H1 (cell line): Measurements from ENCODE around the gene MACROD1. TPM values are rescaled to one million over a fixed set of nuclear protein-coding genes. Genes with fewer than 3 reads are reported as not detected.
A peak's percentile ranks its signal among the peaks of the same experiment; 100 is the strongest.

Experiments
- CTCF ChIA-PET: fragments of 300-600 bp; sonication (Branson Sonifier 250); formaldehyde crosslinking; loops from one replicate; lab custom pipeline; 2021; ENCODE audit not compliant: partially characterized antibody; lab: Charles Lee
- POLR2A ChIA-PET: fragments of 300-600 bp; sonication (Branson Sonifier 250); formaldehyde crosslinking; loops from one replicate; lab custom pipeline; 2021; ENCODE audit warnings: inconsistent platforms; ENCODE audit not compliant: partially characterized antibody; lab: Charles Lee
- DNase-seq, 2 experiments: peaks; one replicate each; pipeline versions ENCODE4 v3.0.0 to v3.0.0-alpha.2; 2010 to 2022; ENCODE audit warnings: low spot score in 2 of 2, low read depth in 1 of 2, mixed read lengths in 1 of 2
- FAIRE-seq: peaks from 2 replicates; lab custom pipeline; 2011; peaks lifted over from hg19 to GRCh38; lab: Jason Lieb, UNC
- H2AFZ ChIP-seq: 2 replicates; pipeline ENCODE4 v1.8.1; 2012; ENCODE audit warnings: low read length, inconsistent platforms
- H2AK5ac ChIP-seq: 2 replicates; pipeline ENCODE4 v1.6.1; 2013; ENCODE audit warnings: low read depth, low read length
- H2BK120ac ChIP-seq: replicated peaks from 2 replicates; pipeline ENCODE3; 2013; ENCODE audit warnings: low read depth, low read length, inconsistent platforms
- H2BK12ac ChIP-seq: 2 replicates; pipeline ENCODE4 v1.6.1; 2013; ENCODE audit warnings: low read depth, low read length
- H2BK15ac ChIP-seq: 2 replicates; pipeline ENCODE4 v1.6.1; 2013; ENCODE audit warnings: low read length
- H2BK20ac ChIP-seq: 2 replicates; pipeline ENCODE4 v1.6.1; 2013; ENCODE audit warnings: low read length
- H2BK5ac ChIP-seq: 2 replicates; pipeline ENCODE4 v1.6.1; 2013; ENCODE audit warnings: low read depth, low read length
- H3K14ac ChIP-seq: 2 replicates; pipeline ENCODE4 v1.6.1; 2013; ENCODE audit warnings: inconsistent platforms; ENCODE audit not compliant: insufficient read length
- H3K18ac ChIP-seq: 2 replicates; pipeline ENCODE4 v1.6.1; 2013; ENCODE audit warnings: low read length; ENCODE audit errors: extremely low read depth
- H3K23ac ChIP-seq: 2 replicates; pipeline ENCODE4 v1.6.1; 2013; ENCODE audit warnings: inconsistent platforms; ENCODE audit not compliant: insufficient read length
- H3K23me2 ChIP-seq: 2 replicates; pipeline ENCODE4 v1.6.1; 2013; ENCODE audit warnings: low read depth, low read length
- H3K27ac ChIP-seq: 2 replicates; pipeline ENCODE4 v1.6.1; 2011; ENCODE audit warnings: low read depth, low read length, inconsistent platforms
- H3K27me3 ChIP-seq, 4 experiments: replicated peaks in 1 of 4; 1 replicate in 1 of 4; 2 replicates in 3 of 4; pipeline versions ENCODE4 v1.6.1 to v1.8.1; 2011 to 2013; ENCODE audit warnings: low read length in 3 of 4, mild to moderate bottlenecking in 3 of 4, inconsistent platforms in 2 of 4, mixed read lengths in 2 of 4, moderate library complexity in 1 of 4; ENCODE audit not compliant: control insufficient read depth in 3 of 4, insufficient read depth in 3 of 4; ENCODE audit errors: extremely low read depth in 1 of 4
- H3K36me3 ChIP-seq, 4 experiments: 2 replicates each; pipeline versions ENCODE4 v1.6.1 to v1.8.1; 2011 to 2013; ENCODE audit warnings: mild to moderate bottlenecking in 4 of 4, low read length in 3 of 4, moderate library complexity in 2 of 4, control low read depth in 1 of 4, inconsistent platforms in 1 of 4; ENCODE audit not compliant: insufficient read depth in 4 of 4, control insufficient read depth in 2 of 4
- H3K4ac ChIP-seq: replicated peaks from 2 replicates; pipeline ENCODE3; 2013; ENCODE audit warnings: low read length, low read depth, mixed read lengths, inconsistent platforms; ENCODE audit not compliant: insufficient read length
- H3K4me1 ChIP-seq, 4 experiments: replicated peaks in 1 of 4; 1 replicate in 1 of 4; 2 replicates in 3 of 4; pipeline versions ENCODE4 v1.6.1 to v1.8.1; 2011 to 2013; ENCODE audit warnings: low read length in 3 of 4, inconsistent platforms in 2 of 4, mixed read lengths in 1 of 4; ENCODE audit not compliant: insufficient read depth in 4 of 4, control insufficient read depth in 3 of 4
- H3K4me2 ChIP-seq, 2 experiments: 2 replicates each; pipeline versions ENCODE4 v1.6.1 to v1.8.1; 2011 to 2013; ENCODE audit warnings: low read depth in 2 of 2, low read length in 2 of 2, control low read depth in 1 of 2, inconsistent platforms in 1 of 2, mild to moderate bottlenecking in 1 of 2; ENCODE audit not compliant: insufficient read depth in 1 of 2
- H3K4me3 ChIP-seq, 4 experiments: fragments of 200-600, 300-600 bp in 1 of 4; sonication (generic), shearing (Covaris generic), sonication (Bioruptor Twin) in 1 of 4; 2 replicates each; pipeline versions ENCODE4 v1.5.1 to v1.8.1; 2011 to 2016; ENCODE audit warnings: low read length in 4 of 4, low read depth in 3 of 4, control low read depth in 2 of 4, inconsistent platforms in 2 of 4, mild to moderate bottlenecking in 2 of 4, mixed read lengths in 1 of 4, moderate library complexity in 1 of 4; ENCODE audit not compliant: insufficient read depth in 2 of 4; ENCODE audit errors: extremely low read depth in 1 of 4
- H3K56ac ChIP-seq: replicated peaks from 2 replicates; pipeline ENCODE3; 2013; ENCODE audit warnings: low read depth, mild to moderate bottlenecking, mixed read lengths, low read length, inconsistent platforms; ENCODE audit not compliant: insufficient read length
- H3K79me1 ChIP-seq: 2 replicates; pipeline ENCODE4 v1.6.1; 2013; ENCODE audit warnings: low read depth, low read length, control low read depth
- H3K79me2 ChIP-seq, 2 experiments: 2 replicates each; pipeline versions ENCODE4 v1.6.1 to v1.8.1; 2012 to 2013; ENCODE audit warnings: low read length in 2 of 2, mild to moderate bottlenecking in 2 of 2, inconsistent platforms in 1 of 2; ENCODE audit not compliant: insufficient read depth in 2 of 2, control insufficient read depth in 1 of 2
- H3K9ac ChIP-seq, 4 experiments: replicated peaks in 1 of 4; 1 replicate in 1 of 4; 2 replicates in 3 of 4; pipeline versions ENCODE4 v1.6.1 to v1.8.1; 2011 to 2013; ENCODE audit warnings: low read depth in 3 of 4, low read length in 3 of 4, control low read depth in 2 of 4, mild to moderate bottlenecking in 2 of 4, moderate library complexity in 2 of 4, inconsistent platforms in 1 of 4; ENCODE audit errors: extremely low read depth in 1 of 4
- H3K9me3 ChIP-seq, 2 experiments: 2 replicates each; pipeline versions ENCODE4 v1.6.1 to v1.8.1; 2012 to 2013; ENCODE audit warnings: mild to moderate bottlenecking in 2 of 2, moderate library complexity in 2 of 2, control low read depth in 1 of 2, inconsistent platforms in 1 of 2, low read depth in 1 of 2, low read length in 1 of 2, mixed read lengths in 1 of 2; ENCODE audit not compliant: insufficient read depth in 2 of 2
- H4K20me1 ChIP-seq, 2 experiments: replicated peaks in 1 of 2; 2 replicates each; pipeline versions ENCODE3 to v1.8.1; 2011 to 2013; ENCODE audit warnings: inconsistent platforms in 2 of 2, low read length in 2 of 2, mild to moderate bottlenecking in 1 of 2; ENCODE audit not compliant: insufficient read depth in 2 of 2, control insufficient read depth in 1 of 2
- H4K5ac ChIP-seq: 2 replicates; pipeline ENCODE4 v1.6.1; 2013; ENCODE audit warnings: low read length, low read depth, mixed read lengths, inconsistent platforms; ENCODE audit not compliant: insufficient read length
- H4K8ac ChIP-seq: 2 replicates; pipeline ENCODE4 v1.8.0; 2013; ENCODE audit warnings: mild to moderate bottlenecking, moderate library complexity, low read length, inconsistent platforms; ENCODE audit not compliant: insufficient read depth; ENCODE audit errors: extremely low read depth
- H4K91ac ChIP-seq: replicated peaks from 2 replicates; pipeline ENCODE3; 2013; ENCODE audit warnings: low read length, mixed read lengths, inconsistent platforms; ENCODE audit not compliant: insufficient read length
- CBX5 ChIP-seq: fragments of 300-800, 300-1000 bp; sonication (generic); IDR thresholded peaks from 2 replicates; pipeline ENCODE4 v1.7.1; 2016; ENCODE audit warnings: antibody characterized with exemption, low read length, low read depth
- CBX8 ChIP-seq: fragments of 300-800, 300-1000 bp; sonication (generic); IDR thresholded peaks from 2 replicates; pipeline ENCODE4 v1.7.1; 2016; ENCODE audit warnings: low read depth, low read length, borderline replicate concordance
- CREB1 ChIP-seq: IDR thresholded peaks from 2 replicates; pipeline ENCODE4 v1.6.1; 2012; ENCODE audit warnings: inconsistent platforms
- FOSL1 ChIP-seq: IDR thresholded peaks from 2 replicates; pipeline ENCODE4 v1.6.1; 2011; ENCODE audit warnings: mild to moderate bottlenecking, low read depth, low read length, moderate library complexity; ENCODE audit not compliant: insufficient read depth
- MAFK ChIP-seq: IDR thresholded peaks from 2 replicates; pipeline ENCODE4 v1.6.1; 2012; ENCODE audit warnings: low read depth, mild to moderate bottlenecking, improper control_type of control experiment, low read length
- RNF2 ChIP-seq: fragments of 200-900, 300-1000 bp; sonication (generic); IDR thresholded peaks from 2 replicates; pipeline ENCODE4 v1.7.1; 2016; ENCODE audit warnings: borderline replicate concordance, low read depth, mild to moderate bottlenecking, antibody characterized with exemption, low read length; ENCODE audit not compliant: poor library complexity, severe bottlenecking; ENCODE audit errors: missing control alignments
- WGBS, 2 experiments: shearing (Covaris generic) in 1 of 2; methylation state at CpG; one replicate each; pipeline versions ENCODE4 v1.1.6 to v1.1.7; 2013 to 2015; ENCODE audit warnings: low lambda C conversion rate in 2 of 2, mixed read lengths in 2 of 2, inconsistent platforms in 1 of 2, low coverage in 1 of 2, missing lambda C conversion rate in 1 of 2; ENCODE audit not compliant: insufficient replicate concordance in 2 of 2, insufficient coverage in 1 of 2, insufficient read length in 1 of 2; ENCODE audit errors: extremely low coverage in 1 of 2, missing lambda C conversion rate in 1 of 2; 5-methylcytosine and 5-hydroxymethylcytosine counted together
- polyA plus RNA-seq, 7 experiments: library from polyadenylated mRNA; depleted of rRNA in 3 of 7; stranded (reverse) in 5 of 7; unstranded in 2 of 7; fragments of >200 nt in 5 of 7; fragments of 200-250 nt in 2 of 7; gene quantifications; 1 replicate in 5 of 7; 2 replicates in 1 of 7; 4 replicates in 1 of 7; pipeline versions ENCODE4 v1.2.1 to v1.2.3, GENCODE V29; 2011 to 2013; ENCODE audit warnings: missing spikeins in 2 of 7, mixed read lengths in 2 of 7
- total RNA-seq: library from RNA; stranded (reverse); fragmentation: NEBNext Ultra II Directional; extraction: Animal tissue kit (Norgen Biotek cat#: 25700); gene quantifications from 2 replicates; pipeline ENCODE4 v1.2.1, GENCODE V29; 2021
- TF ChIP-seq, protein P1 (sequence below): IDR thresholded peaks from 2 replicates; pipeline ENCODE4 v1.6.1; 2011; ENCODE audit warnings: low read depth, mild to moderate bottlenecking, low read length; ENCODE audit not compliant: insufficient read depth

The MACROD1 gene
- total and polyA plus RNA-seq, 2 of the 8 experiments (the other 6 are each of a cell fraction or from before 2014, with no cell fraction given) = 19.5 to 34.1 TPM

DNA sequence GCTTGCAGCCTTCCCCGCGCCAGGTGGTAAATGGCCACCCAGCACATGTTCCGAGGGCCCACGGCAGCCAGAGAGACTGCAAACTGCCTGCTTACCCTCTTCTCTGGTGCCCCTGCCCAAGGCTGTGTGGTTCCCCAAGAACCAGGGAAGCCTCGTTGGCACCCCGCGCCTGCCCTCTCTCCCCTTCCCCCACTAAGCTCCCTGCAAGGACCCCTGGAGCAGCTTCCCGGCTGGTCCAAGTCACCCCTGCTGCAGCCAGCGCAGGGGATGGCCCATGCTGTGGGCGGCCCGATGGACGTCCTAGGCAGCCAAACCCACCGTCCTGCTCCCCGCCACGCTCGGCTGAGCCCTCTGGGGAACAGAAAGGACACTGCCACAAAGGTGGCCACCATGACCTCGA, 30.2 kb downstream of the MACROD1 start:
- FAIRE-seq = no peak

More for the DNA sequence above, 30.2 kb downstream of the MACROD1 start:
- 93% methylated on average over 16 of the region's 17 CpGs; no CpG with 5 or more reads in 1 of the 2 experiments for WGBS, 2 experiments
- no peak overlapping the region for H3K4me2 ChIP-seq
- H3K36me3 ChIP-seq = no peaks in the 10 kb centered on the region
- peak overlapping the region; percentile 11; the same call in 1 of the 2 replicates for H4K8ac ChIP-seq
- DNase-seq = no peak
- H3K9ac ChIP-seq = no peak overlapping the region
- no peak overlapping the region for H3K14ac ChIP-seq
- H2BK12ac ChIP-seq = no peak overlapping the region
- peaks cover 0 to 49% (median 23%) of the 10 kb centered on the region in 4 experiments; a peak in 6 of 7 replicates for H3K27me3 ChIP-seq
- no peak overlapping the region for H2BK15ac ChIP-seq
- no peak overlapping the region for H3K4ac ChIP-seq
- H4K5ac ChIP-seq = no peak overlapping the region
- ChIA-PET POLR2A (interaction anchor here (0.8 kb wide), 1 partner anchor 9 kb away, joined by 3 read pairs; no protein-coding TSS in a partner anchor), CTCF (interaction anchor here (1.6 to 11.5 kb wide), 5 partner anchors 12 to 135 kb away, joined by 3 to 165 read pairs (median 7); no protein-coding TSS in a partner anchor)
- no peak overlapping the region for H3K18ac ChIP-seq
- no peaks in the 10 kb centered on the region for H3K23me2 ChIP-seq
- H2AFZ ChIP-seq = no peak overlapping the region
- H3K9me3 ChIP-seq = no peaks in the 10 kb centered on the region
- H4K20me1 ChIP-seq = peaks cover 7 to 24% of the 10 kb centered on the region in 2 experiments
- no peak overlapping the region for H3K4me3 ChIP-seq
- peaks cover 0 to 3% (median 0%) of the 10 kb centered on the region in 4 experiments; a peak in 2 of 7 replicates for H3K4me1 ChIP-seq
- no peak overlapping the region for H3K27ac ChIP-seq
- H3K79me2 ChIP-seq = no peaks in the 10 kb centered on the region
- H2BK20ac ChIP-seq = no peak overlapping the region
- H2BK5ac ChIP-seq = no peak overlapping the region
- peaks cover 3% of the 10 kb centered on the region for H3K79me1 ChIP-seq
- H2AK5ac ChIP-seq = no peak overlapping the region; the same call in 1 of the 2 replicates
- H2BK120ac ChIP-seq = no peak overlapping the region
- H3K56ac ChIP-seq = no peak overlapping the region
- TF ChIP-seq MAFK = no peak
- TF ChIP-seq RNF2 = no peak
- TF ChIP-seq CBX5 = no peak
- TF ChIP-seq, protein P1, sequence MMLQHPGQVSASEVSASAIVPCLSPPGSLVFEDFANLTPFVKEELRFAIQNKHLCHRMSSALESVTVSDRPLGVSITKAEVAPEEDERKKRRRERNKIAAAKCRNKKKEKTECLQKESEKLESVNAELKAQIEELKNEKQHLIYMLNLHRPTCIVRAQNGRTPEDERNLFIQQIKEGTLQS = no peak
- no peak for TF ChIP-seq CBX8
- no peak for TF ChIP-seq CREB1
- no peak for TF ChIP-seq FOSL1
- H4K91ac ChIP-seq = no peak overlapping the region
- H3K23ac ChIP-seq = no peak overlapping the region
